ENCODE results near the gene ULK2. TPM values are rescaled to one million over a fixed set of nuclear protein-coding genes. Genes with fewer than 3 reads are reported as not detected.

The ULK2 gene
- total and polyA plus RNA-seq, 2 of the 13 experiments (the other 11 are each of a cell fraction or from before 2014, with no cell fraction given): 0.01 TPM; not detected in 1

DNA sequence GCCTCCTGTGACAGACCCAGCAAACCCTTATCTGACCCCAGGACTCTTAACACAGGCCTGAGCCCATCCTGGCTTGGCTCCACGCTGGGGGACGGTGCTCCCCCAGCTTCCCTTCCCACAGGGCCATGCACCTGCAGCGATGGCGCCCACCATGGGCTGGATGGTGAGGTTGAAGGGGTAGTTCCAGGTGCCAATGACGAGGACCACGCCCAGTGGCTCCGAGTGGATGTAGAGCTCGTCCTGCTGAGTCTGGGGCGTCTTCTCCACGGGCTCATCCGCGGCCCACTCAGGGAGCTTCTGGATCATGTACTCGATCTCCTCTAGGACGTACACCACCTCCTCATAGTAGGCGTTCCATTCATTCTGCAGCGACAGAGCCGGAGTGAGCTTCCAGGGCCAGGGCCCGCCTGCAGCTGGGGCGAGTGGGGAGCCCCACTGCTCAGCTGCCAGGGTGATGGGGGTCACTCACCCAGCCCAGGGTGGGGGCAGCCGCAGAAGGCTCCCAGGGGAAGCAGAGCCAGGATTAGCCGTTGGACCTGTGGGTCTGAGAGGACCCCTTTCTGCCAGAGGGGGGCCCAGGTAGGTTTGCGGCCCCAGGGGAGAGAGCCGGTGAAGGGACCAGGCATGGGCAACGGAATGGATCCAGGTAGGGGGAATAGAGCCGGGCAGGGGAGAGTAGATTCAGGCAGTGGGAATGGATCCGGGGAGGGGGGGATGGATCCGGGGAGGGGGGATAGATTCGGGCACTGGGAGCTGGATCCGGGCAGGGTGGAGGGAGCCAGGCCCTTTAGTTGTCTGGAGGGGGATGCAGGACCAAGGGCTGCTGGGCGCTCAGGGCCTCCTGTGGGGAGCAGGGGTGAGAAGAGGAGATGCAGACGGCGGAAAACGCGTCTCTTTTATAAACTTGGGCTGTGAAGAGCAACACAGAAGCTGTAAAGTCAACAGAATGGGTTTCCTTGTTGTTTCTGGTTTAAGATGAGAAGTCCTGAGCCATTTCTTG, 124.3 kb downstream of the ULK2 start (continued):
- TF ChIP-seq, protein P1, sequence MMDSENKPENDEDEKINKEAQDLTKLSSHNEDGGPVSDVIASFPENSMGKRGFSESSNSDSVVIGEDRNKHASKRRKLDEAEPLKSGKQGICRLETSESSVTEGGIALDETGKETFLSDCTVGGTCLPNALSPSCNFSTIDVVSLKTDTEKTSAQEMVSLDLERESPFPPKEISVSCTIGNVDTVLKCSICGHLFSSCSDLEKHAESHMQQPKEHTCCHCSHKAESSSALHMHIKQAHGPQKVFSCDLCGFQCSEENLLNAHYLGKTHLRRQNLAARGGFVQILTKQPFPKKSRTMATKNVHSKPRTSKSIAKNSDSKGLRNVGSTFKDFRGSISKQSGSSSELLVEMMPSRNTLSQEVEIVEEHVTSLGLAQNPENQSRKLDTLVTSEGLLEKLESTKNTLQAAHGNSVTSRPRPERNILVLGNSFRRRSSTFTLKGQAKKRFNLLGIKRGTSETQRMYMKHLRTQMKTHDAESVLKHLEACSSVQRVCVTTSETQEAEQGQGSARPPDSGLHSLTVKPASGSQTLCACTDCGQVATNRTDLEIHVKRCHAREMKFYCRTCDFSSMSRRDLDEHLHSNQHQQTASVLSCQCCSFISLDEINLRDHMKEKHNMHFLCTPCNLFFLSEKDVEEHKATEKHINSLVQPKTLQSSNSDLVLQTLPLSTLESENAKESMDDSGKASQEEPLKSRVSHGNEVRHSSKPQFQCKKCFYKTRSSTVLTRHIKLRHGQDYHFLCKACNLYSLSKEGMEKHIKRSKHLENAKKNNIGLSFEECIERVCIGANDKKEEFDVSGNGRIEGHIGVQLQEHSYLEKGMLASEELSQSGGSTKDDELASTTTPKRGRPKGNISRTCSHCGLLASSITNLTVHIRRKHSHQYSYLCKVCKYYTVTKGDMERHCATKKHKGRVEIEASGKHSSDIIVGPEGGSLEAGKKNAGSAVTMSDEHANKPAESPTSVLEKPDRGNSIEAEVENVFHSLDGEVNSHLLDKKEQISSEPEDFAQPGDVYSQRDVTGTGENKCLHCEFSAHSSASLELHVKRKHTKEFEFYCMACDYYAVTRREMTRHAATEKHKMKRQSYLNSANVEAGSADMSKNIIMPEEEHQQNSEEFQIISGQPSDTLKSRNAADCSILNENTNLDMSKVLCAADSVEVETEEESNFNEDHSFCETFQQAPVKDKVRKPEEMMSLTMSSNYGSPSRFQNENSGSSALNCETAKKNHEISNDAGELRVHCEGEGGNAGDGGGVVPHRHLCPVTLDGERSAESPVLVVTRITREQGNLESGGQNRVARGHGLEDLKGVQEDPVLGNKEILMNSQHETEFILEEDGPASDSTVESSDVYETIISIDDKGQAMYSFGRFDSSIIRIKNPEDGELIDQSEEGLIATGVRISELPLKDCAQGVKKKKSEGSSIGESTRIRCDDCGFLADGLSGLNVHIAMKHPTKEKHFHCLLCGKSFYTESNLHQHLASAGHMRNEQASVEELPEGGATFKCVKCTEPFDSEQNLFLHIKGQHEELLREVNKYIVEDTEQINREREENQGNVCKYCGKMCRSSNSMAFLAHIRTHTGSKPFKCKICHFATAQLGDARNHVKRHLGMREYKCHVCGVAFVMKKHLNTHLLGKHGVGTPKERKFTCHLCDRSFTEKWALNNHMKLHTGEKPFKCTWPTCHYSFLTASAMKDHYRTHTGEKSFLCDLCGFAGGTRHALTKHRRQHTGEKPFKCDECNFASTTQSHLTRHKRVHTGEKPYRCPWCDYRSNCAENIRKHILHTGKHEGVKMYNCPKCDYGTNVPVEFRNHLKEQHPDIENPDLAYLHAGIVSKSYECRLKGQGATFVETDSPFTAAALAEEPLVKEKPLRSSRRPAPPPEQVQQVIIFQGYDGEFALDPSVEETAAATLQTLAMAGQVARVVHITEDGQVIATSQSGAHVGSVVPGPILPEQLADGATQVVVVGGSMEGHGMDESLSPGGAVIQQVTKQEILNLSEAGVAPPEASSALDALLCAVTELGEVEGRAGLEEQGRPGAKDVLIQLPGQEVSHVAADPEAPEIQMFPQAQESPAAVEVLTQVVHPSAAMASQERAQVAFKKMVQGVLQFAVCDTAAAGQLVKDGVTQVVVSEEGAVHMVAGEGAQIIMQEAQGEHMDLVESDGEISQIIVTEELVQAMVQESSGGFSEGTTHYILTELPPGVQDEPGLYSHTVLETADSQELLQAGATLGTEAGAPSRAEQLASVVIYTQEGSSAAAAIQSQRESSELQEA (CRISPR knock-in tag; IDR thresholded peaks at IDR 0.05; ENCODE audit: not compliant biosample characterization): no peak
- TF ChIP-seq ARNTL (CRISPR knock-in tag; IDR thresholded peaks at IDR 0.05) (no peak), ZNF570 (CRISPR knock-in tag; IDR thresholded peaks at IDR 0.05; ENCODE audit: borderline replicate concordance) (no peak), ZNF703 (CRISPR knock-in tag; IDR thresholded peaks at IDR 0.05; ENCODE audit: borderline replicate concordance) (no peak), NR3C1 (CRISPR knock-in tag; IDR thresholded peaks at IDR 0.05) (no peak), MAFG (CRISPR knock-in tag; IDR thresholded peaks at IDR 0.05) (no peak)

Measured in HepG2 (cell line).